GM20431 (cell line): Measurements from ENCODE around the gene VIPAS39.

ENCODE experiments used
- in situ Hi-C: fragments of 300-500 bp; cut with MseI, MboI; formaldehyde crosslinking; loops from one replicate; pipeline ENCODE4 v1.15.0; 2020; ENCODE audit warnings: low sequenced_read_pairs; ENCODE audit not compliant: unreplicated experiment

The VIPAS39 gene

DNA sequence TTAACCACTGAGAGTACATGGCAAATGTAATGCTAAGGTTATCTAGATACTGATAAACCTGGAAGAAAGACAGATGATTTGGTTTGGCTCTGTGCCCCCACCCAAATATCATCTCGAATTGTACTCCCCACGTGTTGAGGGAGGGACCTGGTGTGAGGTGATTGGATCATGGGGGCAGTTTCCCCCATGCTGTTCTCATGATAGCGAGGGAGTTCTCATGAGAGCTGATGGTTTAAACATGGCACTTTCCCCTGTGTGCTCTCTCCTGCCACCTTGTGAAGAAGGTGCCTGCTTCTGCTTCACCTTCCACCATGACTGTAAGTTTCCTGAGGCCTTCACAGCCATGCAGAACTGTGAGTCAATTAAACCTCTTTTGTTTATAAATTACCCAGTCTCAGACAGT is 48.3 kb downstream of the VIPAS39 start:
- in situ Hi-C loops: no loop called here

DNA sequence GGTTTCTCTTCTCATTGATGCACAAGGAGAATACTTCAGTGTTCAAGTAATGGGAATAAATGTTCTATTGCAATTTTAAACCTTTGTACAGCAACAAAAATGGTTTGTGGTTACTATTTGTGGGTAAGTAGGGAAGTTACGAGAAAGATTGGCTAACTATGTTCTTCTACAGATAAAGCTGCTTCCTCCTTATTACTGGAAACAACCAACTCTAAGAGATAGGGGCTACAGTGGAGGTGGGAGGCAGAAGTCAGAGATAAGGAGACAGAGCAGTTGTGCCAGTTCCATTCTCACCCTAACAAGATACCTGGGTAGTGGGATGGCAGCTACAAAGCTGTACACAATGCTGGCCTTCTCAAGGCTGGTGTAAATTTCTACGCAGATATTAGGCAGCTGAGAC is 50.2 kb downstream of the VIPAS39 start:
- in situ Hi-C loops: no loop called here

DNA sequence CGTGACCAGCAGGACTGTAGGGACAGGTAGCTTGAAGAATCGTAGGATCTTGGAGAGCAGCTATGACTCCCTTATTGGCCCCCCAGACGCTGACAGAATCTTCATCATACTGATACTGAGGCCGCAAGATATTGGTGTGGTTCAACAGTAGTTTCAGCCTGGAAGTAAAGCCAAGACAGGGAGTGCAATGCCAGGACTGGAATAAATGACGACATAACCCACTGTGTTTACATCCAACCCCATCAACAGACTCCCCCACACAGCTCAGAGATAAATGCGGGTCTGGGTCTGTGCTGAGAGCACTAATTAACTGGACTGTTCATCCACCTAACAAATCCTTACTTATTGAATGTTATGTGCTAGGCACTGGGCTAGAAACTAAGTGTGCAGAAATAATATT is 50.7 kb downstream of the VIPAS39 start:
- in situ Hi-C loops: no loop called here

DNA sequence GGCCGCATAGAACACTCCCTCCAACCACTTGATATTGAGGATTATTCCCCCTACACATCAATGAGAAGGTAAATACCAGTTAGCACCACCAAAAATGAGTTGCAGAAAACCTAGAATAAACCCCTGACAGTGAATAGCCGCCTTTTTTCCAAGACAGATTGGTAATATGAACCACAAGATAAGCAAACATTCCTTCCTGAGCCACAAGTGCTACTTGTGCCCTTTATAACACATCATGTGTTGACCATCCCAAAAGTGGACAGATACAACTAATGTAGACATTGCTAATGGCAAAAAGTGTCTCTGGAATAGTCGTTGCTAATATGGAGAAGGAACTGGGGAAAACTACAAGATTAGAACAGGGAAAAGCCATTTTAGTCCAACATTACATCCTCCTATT is 51.3 kb downstream of the VIPAS39 start:
- in situ Hi-C loops: no loop called here

DNA sequence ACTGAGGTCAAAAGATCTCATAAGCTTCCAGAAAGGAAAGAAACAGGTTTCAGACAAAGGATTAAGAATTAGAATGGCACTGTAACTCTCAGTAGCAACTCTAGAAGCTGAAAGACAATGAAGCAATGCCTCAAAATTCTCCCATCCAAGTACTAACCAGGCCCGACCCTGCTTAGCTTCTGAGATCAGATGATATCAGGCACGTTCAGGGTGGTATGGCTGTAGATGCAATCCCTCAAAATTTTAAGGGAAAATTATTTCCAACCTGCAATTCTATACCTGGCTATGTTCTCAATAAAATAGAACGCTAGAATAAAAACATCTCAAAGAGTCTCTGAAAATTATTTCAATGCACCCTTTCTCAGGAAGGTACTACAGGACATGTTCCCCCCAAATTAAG is 53.6 kb downstream of the VIPAS39 start:
- in situ Hi-C loops: no loop called here

DNA sequence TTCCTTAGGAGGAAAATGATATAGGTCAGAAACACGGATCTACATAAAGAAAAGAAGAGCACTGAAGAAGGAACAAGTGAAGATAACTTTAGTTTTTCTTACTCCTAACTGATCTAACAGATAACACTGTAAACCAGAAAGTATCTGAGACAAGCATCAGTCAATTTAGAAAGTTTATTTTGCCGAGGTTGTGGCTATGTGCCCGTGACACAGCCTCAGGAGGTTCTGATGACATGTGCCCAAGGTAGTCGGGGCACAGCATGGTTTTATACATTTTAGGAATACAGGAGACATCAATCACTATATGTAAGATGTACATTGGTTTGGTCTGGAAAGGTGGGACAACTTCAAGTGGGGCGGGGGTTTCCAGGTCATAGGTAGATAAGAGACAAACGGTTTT is 57.2 kb downstream of the VIPAS39 start:
- in situ Hi-C loops: no loop called here

DNA sequence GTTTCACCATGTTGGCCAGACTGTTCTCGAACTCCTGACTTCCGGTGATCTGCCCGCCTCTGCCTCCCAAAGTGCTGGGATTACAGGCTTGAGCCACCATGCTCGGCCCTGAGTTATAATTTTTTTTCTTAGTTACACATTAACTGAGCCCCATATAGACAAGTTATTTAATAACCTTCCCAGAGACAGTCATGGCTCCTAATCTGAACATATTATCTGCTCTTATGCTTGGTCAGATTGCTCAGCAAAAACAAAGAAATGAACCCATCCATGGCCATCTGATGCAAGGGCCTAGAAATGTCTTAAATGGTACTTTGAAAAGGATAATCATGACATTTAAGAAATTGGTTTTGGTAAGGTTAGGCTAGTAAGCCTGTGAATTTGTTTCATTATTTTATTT is 67.2 kb downstream of the VIPAS39 start:
- in situ Hi-C loops: no loop called here

DNA sequence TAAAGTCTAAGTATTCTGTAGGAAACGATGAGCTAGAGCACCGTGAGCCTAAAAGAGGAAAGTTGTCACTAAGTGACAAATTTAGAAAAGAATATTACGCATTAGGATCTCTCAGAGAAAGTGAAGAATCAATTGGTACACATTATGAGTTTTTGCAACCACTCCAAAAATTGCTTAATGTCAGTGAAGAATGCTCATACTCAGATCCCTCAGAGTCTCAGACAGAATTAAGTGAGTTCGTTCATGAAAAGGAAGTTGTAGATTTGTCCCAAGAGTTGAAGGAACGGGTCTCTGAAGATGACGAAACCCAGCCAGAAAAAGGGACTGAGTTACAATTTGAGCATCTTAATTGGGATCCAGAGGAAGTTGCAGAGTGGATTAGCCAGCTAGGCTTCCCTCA is 78.7 kb downstream of the VIPAS39 start:
- in situ Hi-C loops: no loop called here

DNA sequence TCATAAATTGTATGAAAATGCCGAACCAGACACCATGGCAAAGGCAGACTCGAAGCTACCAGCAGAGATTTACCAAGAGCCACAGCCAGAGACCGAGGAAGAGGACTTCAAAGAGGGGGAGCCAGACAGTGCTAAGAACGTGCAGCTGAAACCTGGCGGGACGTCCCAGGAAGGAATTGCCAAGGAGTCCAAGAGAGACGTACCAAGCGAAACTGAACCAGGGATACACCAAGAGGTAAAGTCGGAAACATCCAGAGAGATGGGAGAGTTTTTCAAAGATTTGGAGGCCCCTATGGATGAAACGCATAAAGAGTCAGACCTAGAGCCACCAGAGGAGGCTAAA is 79.9 kb downstream of the VIPAS39 start:
- in situ Hi-C loops: no loop called here

DNA sequence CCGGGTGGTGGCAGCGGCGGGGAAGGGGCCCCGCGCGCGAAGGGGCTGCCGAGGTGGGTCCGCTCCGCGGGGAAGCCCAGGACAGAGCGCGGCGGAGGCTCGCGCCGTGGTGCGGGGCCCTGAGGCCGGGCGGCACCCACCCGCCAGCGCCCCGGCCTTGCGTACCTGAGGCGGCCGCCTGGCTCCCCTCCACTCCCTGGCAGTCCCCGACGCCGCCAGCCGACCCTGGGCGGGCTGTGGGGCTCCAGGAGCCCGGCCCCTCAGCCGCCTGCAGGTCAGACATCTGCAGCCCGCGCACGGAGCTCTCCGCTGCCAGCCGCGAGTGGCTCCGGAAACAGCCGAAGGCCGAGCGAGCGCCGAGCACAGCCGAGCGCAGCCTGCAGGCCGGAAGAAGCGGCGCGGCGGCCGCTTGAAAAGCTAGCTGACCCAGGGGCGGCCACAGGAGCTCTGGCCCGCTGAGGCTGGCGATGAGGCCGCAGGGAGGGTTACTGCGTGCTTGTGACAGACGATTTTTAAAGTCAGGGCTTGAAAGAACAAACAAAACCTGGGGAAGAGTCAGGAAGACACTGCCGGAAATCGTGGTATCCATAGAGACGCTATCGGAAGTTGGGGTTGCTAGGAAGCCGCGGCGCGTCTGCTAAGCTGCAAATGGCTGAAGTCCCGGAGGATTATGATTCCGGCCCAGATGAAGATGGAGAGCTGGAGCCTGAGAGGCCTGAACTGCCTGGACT is 80.5 kb downstream of the VIPAS39 start, which contains the start of the genes SAMD15 and TMED8:
SAMD15 (plus strand) TSS at position 609 of the 731 bp plus-strand sequence; CDS start at position 649, 40 bp downstream.
TMED8 (minus strand) TSS at position 324 of the 731 bp plus-strand sequence; CDS start at position 283, 41 bp downstream.
- in situ Hi-C loops: no loop called here
